ENCODE results near the gene NYAP1.
A peak's percentile ranks its signal among the peaks of the same experiment; 100 is the strongest.
"Not testable (repeated sequence)": the region's sequence is repeated elsewhere in the genome, so short reads cannot be mapped to it uniquely, and the experiment has no call there.

The NYAP1 gene

DNA sequence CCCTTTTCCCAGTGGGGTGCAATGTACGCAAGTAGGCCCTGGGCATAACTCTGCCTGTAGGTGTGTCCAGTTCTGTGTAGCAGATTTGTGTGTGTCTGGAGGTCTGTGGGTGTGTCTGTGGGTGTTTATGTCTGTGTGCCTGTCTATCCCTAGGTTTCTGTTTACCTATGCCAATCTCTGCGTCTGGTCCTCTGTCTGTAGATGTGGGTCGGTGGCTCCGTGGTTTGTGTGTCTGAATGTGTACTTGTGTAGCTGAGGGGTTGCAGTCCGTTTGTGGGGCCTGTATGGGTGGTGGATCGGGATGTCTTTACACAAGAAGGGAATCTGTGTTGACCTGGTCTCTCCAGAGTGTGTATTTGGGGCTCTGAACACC is 932 bp downstream of the NYAP1 start:
- no peak for DNase-seq

DNA sequence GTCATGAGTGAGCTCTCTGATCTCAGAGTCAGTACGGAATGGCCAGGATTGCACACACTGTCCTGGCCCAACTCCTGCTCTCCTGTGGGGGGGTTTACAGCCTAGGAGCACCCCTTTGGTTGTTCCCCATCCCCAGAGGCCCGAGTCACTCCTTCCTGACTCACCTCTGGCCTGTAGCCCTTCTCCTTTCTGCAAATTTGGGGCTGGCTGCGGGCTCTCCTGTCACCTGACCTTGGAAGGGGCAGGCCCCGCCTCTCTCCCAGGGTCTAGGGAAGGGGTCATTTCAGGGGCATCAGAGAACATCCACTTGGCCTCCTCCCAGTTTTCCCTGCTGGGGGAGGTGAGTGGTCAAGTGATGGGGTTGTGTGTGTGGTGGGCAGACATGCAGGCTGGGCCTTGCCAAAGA is 1.7 kb downstream of the NYAP1 start:
- DNase-seq, result no peak

DNA sequence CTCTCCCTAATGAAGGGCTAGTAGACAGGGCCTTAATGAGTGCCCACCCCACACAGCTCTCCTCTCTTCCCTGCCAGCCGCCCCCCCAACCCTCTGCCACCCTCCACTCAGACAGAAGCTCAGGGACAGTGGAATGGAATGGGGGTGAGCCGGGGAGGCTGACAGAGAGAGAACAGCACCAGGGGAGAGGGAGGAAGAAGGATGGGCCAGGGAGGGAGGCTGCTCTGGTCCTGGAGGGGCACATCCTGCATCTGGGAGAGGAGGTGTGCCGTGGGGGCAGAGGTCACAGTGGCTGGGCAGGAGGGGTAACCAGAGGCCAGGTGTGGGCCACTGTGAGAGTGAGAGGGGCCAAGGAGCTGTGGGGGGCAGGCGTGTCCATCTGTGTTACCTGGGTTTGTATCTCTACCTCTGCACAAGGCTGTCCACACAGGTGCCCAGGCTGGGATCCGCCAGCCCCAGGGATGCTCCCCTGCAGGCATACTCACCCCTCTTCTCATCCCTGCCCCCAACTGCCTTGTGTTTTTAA is 2.4 kb downstream of the NYAP1 start:
- DNase-seq, result no peak

DNA sequence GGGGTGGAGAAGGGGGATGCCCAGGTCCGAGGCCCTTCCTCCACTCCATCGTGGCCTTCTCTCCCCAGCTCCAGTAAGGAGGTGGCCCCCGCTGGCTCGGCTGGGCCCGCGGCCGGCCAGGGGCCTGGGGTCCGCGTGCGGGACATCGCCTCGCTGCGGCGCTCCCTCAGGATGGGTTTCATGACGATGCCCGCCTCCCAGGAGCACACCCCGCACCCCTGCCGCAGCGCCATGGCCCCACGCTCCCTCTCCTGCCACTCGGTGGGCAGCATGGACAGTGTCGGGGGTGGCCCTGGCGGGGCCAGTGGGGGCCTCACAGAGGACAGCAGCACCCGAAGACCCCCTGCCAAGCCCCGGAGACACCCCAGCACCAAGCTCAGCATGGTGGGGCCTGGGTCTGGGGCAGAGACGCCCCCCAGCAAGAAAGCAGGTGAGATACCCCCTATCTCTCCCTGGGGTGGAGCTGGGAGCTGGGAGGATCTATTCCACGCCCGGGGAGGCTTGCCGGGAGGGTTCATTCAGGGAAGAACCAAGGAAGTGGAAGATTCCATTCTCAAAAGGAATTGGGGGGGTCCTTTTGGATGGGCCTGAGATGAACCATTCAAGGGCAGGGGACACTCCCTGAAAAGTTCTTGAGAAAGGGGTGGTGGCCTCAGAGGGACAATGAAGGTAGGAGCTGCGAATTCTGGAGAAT is 3.2 kb downstream of the NYAP1 start:
- DNase-seq, result no peak

DNA sequence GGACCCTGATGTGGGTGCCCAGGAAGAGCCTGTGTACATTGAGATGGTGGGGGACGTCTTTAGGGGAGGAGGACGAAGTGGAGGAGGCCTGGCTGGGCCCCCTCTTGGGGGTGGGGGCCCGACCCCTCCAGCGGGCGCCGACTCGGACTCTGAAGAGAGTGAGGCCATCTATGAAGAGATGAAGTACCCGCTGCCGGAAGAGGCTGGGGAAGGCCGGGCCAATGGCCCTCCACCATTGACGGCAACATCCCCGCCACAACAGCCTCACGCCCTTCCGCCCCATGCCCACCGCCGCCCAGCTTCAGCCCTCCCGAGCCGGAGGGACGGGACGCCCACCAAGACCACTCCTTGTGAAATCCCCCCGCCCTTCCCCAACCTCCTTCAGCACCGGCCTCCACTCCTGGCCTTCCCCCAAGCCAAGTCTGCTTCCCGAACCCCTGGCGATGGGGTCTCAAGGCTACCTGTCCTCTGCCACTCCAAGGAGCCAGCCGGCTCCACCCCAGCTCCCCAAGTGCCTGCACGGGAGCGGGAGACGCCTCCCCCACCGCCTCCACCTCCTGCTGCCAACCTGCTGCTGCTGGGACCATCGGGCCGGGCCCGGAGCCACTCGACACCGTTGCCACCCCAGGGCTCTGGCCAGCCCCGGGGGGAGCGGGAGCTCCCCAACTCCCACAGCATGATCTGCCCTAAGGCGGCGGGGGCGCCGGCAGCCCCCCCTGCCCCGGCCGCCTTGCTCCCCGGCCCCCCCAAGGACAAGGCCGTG is 4.8 kb downstream of the NYAP1 start:
- DNase-seq, result no peak

DNA sequence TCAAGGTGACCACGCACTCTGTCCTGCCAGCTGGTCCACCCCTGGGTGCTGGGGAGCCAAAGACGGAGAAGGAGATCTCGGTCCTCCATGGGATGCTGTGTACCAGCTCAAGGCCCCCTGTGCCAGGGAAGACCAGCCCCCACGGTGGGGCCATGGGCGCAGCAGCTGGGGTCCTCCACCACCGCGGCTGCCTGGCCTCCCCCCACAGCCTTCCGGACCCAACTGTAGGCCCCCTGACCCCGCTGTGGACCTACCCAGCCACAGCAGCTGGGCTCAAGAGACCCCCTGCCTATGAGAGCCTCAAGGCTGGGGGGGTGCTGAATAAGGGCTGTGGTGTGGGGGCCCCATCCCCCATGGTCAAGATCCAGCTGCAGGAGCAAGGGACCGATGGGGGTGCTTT is 5.4 kb downstream of the NYAP1 start:
- no peak for DNase-seq

DNA sequence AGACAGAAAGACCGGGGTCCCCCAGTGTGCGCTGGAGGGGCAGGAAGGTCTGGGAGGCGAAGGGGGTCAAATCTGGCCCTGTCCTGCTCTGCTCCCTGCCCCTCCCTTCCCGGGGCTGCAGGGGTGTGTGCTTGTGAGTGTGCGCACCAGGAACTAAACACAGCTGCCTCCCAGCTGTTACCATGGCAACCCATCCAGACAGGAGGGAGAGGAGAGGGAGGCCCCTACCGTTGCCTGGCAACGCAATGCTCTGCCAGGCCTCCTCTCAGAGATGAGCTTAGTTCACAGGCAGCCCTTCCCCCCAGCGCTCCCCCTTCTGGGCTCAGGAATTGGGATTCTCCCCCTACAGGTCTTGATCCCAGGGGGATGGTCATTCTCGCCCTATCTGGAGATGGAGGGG is 6.1 kb downstream of the NYAP1 start:
- DNase-seq, result peak; percentile 98

DNA sequence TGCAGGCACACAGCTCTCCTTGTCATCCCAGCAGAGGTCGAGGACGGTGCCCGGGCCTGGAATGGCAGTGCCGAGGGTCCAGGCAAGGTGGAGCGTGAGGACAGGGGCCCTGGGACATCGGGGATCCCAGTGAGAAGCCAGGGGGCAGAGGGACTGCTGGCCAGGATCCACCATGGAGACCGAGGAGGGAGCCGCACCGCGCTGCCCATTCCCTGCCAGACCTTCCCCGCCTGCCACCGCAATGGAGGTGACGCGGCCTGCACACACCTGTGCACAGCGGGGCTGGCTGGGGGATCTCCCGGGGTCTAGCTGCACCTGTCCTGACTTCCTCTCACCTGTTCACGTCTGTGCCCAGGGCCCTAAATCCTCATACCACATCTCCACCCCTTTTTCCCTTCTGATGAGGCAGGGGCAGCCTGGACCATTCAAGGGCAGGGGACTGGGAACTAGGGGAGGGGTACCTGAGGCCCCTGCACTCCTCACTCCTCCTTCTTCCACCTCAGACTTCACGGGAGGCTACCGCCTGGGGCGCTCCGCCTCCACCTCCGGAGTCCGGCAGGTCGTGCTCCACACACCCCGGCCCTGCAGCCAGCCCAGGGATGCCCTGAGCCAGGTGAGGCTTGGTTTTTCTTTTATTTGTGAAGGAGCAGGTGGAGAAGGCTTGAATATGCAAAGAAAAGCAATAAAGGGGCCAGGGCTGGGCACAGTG is 6.9 kb downstream of the NYAP1 start:
- no peak for DNase-seq

DNA sequence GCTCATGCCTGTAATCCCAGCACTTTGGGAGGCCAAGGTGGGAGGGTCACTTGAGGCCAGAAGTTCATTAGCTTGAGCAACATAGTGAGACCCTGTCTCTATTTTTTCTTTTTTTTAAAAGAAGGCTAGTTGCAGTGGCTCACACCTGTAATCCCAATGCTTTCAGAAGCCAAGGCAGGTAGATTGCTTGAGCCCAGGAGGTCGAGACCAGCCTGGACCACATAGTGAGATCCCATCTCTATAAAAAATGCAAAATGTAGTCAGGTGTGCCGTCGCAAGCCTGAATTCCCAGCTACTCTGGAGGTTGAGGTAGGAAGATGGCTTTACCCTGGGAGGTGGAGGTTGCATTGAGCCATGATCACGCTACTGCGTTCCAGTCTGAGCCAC is 7.5 kb downstream of the NYAP1 start:
- no peak for DNase-seq

DNA sequence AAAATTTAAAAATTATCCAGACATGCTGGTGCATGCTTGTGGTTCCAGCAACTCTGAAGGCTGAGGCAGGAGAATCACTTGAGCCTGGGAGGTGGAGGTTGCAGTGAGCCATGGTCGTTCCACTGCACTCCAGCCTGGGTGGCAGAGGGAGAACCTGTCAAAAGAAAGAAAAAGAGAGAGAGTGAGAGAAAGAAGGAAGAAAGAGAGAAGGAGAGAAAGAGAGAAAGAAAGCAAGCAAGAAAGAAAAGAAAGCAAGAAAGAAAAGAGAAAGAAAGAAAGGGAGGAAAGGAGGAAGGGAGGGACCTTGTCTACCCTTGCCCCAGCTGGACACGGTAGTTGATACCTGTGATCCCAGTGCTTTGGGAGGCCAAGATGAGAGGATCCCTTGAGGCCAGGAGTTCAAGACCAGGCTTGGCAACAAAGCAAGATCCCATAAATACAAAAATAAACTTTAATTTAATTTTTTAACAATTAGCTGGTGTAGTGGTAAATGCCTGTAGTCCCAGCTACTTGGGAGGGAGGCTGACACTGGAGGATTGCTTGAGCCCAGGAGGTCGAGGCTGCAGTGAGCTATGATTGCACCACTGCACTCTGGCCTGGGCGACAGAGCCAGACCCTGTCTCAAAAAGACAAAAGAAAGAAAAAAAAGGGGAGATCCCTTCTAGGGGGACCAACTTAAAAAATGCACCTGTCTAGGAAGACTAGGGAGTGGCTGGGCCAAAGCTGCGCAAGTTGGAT is 9.2 kb downstream of the NYAP1 start:
- DNase-seq, result no peak

DNA sequence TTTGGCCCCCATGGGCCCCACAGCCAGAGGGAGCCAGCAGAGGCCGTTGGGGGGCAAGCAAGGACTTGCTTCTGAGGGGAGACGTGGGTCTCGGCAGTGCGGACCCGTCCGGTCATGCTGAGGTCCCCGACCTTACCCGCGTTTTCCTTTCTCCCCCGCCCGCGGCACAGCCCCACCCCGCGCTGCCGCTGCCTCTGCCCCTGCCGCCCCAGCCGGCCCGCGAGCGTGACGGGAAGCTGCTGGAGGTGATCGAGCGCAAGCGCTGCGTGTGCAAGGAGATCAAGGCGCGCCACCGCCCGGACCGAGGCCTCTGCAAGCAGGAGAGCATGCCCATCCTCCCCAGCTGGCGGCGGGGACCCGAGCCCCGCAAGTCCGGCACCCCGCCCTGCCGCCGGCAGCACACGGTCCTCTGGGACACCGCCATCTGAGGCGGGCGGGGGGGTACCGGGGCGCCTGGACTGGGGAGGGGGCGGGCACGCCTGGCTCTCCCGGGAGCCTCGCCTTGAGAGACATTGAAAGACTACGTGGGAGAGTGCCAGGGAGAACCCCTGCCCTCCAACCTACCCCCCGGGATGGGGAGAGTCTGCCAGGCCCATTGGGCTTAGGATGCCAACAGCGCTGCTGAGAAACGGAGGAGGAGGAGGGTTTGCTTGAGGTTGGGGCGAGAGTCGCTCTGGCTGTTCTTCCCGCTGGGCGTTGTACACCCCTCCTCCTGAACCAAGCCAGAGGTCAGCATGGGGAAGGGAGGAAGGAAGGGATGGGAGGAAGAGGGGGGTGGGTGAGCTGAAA is 9.9 kb downstream of the NYAP1 start:
- DNase-seq, result peak; percentile 47

DNA sequence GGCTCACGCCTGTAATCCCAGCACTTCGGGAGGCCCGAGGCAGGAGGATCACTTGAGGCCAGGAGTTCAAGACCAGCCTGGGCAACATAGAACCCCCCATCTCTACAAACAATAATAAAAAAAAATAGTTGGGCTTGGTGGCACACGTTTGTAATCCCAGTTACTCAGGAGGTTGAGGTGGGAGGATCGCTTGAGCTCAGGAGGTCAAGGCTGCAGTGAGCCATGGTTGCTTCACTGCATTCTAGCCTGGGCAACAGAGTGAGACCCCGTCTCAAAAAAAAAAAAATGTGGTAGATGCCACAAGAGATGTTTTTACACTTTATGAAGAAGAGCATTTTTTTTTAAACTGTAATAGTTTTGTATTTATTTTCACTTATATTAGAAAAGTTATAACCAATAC is 12.8 kb downstream of the NYAP1 start:
- DNase-seq, result no peak

DNA sequence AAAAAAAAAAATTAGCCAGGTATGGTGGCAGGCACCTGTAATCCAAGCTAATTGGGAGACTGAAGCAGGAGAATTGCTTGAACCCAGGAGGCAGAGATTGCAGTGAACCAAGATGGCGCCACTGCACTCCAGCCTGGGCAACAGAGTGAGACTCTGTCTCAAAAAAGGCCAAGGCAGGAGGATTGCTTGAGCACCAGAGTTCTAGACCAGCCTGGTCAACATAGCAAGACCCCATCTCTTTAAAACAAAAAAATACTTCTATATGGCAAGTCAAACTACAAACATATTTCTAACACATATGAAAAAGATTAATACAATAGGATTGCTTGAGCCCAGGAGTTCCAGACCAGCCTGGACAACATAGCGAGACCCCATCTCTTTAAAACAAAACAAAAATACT is 17.0 kb downstream of the NYAP1 start:
- DNase-seq, result not testable (repeated sequence)

DNA sequence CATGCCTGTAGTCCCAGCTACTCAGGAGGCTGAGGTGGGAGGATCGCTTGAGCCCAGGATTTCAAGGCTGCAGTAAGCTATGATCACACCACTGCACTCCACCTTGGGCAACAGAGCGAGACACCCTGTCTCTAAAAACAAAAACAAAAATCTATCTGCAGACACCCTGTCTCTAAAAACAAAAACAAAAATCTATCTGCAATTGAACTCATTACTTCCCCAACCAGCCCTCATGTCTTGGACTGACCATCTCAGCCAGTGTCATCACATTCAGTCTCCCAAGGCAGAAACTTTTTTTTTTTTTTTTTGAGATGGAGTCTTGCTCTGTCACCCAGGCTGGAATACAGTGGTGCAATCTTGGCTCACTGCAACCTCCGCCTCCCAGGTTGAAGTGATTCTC is 20.3 kb downstream of the NYAP1 start:
- DNase-seq, result not testable (repeated sequence)

DNA sequence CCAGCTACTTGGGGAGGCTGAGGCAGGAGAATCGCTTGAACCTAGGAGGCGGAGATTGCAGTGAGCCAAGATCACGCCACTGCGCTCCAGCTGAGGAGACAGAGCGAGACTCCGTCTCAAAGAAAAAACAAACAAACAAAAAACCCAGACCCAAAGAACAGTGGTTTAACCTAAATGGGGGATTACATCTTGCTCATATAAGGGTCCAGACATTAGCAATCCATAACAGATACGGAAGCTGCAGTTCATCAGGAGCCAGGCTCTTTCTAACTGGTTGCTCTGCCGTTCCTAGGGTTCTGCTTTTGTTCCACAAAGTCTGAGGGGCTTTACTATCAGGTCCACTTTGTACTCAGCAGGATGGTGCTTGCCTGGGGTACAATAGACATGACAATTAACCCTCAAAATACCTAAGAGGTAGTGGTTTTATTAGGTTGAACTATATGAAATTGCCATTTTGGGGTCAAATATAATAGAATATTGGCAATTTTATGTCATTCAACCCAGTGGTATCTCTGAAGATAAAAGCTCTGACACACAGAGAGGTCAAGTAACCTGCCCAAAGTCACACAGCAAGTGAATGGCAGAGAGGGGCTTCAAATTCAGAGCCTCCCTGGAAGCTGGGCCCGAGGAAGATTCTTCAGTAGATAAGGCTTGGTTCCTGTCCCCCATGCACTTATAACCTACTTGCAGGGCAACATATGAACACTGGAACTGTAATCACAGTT is 21.3 kb downstream of the NYAP1 start:
- no peak for DNase-seq

DNA sequence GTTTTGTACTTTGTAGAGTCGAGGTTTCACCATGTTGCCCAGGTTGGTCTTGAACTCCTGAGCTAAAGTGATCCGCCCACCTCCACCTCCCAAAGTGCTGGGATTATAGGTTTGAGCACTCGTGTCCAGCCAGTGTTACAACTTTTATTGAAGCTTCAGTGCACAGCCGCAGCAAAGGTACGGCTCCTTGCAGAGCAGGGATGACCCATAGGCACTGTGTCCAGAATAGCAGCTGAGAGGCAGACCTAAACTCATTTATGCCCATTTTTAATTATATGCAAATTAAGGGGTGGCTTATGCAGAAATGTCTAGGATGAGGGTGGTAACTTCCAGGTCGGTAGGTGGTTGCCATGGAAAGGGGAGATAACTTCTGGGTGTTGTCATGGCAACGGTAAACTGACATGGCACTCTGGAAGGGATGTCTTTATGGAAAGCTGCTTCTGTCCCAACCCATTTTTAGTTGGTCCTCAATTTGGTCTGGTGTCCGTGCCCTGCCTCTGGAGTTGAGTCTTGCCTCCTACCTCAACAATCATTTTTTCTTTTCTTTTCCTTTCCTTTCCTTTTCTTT is 22.7 kb downstream of the NYAP1 start:
- no peak for DNase-seq

DNA sequence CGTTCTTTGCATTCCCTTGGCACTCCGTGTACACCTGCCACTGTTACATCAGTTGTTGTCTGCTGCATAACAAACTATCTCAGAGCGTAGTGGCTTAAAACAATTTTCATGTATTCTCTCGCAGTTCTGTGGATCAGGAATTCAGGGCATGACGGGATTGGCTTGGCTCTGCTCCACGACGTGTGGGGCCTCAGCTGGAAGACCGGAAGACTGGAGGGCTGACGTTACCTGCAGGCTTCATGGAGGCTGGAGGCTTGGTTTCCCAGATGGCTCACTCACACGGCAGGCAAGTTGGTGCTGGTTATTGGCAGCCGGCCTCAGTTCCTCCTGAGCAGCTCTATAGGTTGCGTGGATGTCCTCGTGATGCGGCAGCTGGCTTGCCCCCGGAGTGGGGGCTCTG is 25.5 kb downstream of the NYAP1 start:
- peak; percentile 67 for DNase-seq

DNA sequence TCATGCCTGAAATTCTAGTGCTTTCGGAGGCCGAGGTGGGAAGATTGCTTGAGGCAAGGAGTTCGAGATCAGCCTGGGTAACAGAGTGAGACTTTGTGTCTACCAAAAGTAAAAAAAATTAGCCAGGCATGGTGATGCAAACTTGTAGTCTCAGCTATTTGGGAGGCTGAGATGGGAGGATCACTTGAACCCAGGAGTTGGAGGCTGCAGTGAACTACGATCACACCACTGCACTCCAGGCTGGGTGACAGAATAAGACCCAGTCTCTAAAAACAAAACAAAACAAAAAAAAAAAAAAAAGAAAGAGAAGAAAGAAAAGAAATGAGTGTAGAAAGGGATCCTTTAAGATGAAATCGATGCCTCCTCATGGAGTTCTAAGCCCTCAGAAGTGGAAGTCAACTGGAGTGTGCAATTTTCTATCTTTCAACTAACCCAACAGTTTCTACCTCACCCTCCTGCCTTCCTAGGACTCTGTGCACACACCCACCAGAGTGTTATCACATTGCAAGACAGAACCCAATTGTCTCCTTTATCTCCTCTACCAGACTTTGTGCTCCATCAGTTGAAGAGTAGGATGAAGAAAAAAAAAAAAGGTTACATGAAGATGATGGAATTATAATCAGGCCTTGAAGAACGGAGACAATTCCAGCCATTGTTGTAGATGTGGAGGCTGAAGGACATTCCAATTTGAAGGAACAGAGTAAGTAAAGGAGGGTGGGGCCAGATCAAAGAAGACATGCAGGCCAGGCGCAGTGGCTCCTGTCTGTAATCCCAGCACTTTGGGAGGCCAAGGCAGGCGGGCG is 26.9 kb downstream of the NYAP1 start:
- DNase-seq, result no peak

DNA sequence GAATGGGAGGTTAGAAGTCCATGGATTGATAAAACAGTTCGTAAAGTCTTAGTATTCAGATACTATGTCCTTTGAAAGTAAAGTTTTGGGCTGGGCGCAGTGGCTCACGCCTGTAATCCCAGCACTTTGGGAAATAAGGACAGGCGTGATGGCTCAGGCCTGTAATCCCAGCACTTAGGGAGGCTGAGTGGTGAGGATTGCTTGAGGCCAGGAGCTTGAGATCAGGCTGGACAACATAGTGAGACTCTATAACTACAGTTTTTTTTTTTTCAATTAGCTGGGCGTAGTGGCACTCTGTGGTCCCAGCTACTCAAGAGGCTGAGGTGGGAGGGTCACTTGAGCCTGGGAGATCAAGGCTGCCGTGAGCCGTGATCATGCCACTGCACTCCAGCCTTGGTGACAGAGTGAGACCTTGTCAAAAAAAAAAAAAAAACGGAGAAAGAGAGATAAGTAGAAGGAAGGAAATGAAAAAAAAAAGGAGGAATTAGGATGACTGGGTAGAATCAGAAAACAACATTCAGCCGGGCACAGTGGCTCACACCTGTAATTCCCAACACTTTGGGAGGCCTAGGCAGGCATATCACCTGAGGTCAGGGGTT is 29.6 kb downstream of the NYAP1 start:
- no peak for DNase-seq

DNA sequence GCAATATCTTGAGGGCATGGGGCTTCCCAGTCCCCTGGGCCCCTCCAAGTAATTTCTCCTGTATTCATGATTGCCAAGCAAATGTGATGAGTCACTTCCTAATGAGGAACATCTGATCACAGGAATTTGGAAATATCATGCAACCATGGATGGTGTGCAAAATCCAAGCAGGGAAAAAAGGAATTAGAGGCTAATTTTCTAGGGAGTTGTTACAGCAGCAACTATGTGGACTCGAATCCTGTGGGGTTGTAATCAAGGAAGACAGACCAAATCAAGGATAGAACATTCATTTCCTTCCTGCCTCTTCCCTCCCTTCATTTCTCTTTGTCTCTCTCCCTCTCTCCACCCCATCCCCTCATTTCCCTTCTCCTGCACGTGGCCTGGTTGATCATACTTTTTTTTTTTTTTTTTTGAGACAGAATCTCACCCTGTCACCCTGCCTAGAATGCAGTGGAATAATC is 31.4 kb downstream of the NYAP1 start:
- no peak for DNase-seq

All from NCI-H1105 treated with DMSO at 0.1 percent for 48 hours (cell line).